Neural progenitor cell (in vitro differentiated cells): ENCODE results near the gene MBOAT7. TPM values are rescaled to one million over a fixed set of nuclear protein-coding genes. Genes with fewer than 3 reads are reported as not detected.

Experiments
- DNase-seq: peaks from one replicate; pipeline ENCODE4 v3.0.0-alpha.2; 2016; ENCODE audit warnings: low spot score
- H2AFZ ChIP-seq: fragments of 200-600 bp; sonication (generic); replicated peaks from 2 replicates; pipeline ENCODE4 v1.6.1; 2016; ENCODE audit warnings: antibody characterized with exemption
- H3F3A ChIP-seq: fragments of 200-600 bp; sonication (generic); 2 replicates; pipeline ENCODE4 v1.6.1; 2016; ENCODE audit warnings: antibody characterized with exemption, low read depth
- H3K27ac ChIP-seq: fragments of 200-600 bp; sonication (generic); 2 replicates; pipeline ENCODE4 v1.5.1; 2016; ENCODE audit warnings: mild to moderate bottlenecking
- H3K27me3 ChIP-seq: fragments of 200-600 bp; sonication (generic); 2 replicates; pipeline ENCODE4 v1.6.1; 2016; ENCODE audit warnings: mild to moderate bottlenecking, moderate library complexity
- H3K36me3 ChIP-seq: fragments of 200-600 bp; sonication (generic); 2 replicates; pipeline ENCODE4 v1.5.1; 2016
- H3K4me1 ChIP-seq: fragments of 200-600 bp; sonication (generic); 2 replicates; pipeline ENCODE4 v1.6.1; 2016; ENCODE audit warnings: mixed run types
- H3K4me2 ChIP-seq: fragments of 200-600 bp; sonication (generic); 2 replicates; pipeline ENCODE4 v1.6.1; 2016
- H3K4me3 ChIP-seq: fragments of 200-600 bp; sonication (generic); 2 replicates; pipeline ENCODE4 v1.5.1; 2016
- H3K79me2 ChIP-seq: fragments of 200-600 bp; sonication (generic); 2 replicates; pipeline ENCODE4 v1.6.1; 2016; ENCODE audit warnings: low read depth
- H3K9ac ChIP-seq: fragments of 200-600 bp; sonication (generic); 2 replicates; pipeline ENCODE4 v1.6.1; 2016
- H3K9me3 ChIP-seq: fragments of 200-600 bp; sonication (generic); 2 replicates; pipeline ENCODE4 v1.5.1; 2016; ENCODE audit warnings: low read depth
- H4K20me1 ChIP-seq: fragments of 200-600 bp; sonication (generic); 2 replicates; pipeline ENCODE4 v1.6.1; 2016; ENCODE audit warnings: low read depth
- H3K27ac Mint-ChIP-seq: 3 replicates; pipeline ENCODE4 v1.8.0; 2021; ENCODE audit warnings: mixed read lengths
- H3K27me3 Mint-ChIP-seq: 2 replicates; pipeline ENCODE4 v1.8.0; 2022; ENCODE audit warnings: low read depth, mild to moderate bottlenecking, inconsistent platforms, moderate library complexity, mixed read lengths; ENCODE audit not compliant: insufficient read depth
- H3K36me3 Mint-ChIP-seq: 3 replicates; pipeline ENCODE4 v1.8.0; 2021; ENCODE audit warnings: mixed read lengths
- H3K4me1 Mint-ChIP-seq: 3 replicates; pipeline ENCODE4 v1.8.0; 2021; ENCODE audit warnings: mixed read lengths
- H3K4me3 Mint-ChIP-seq: 3 replicates; pipeline ENCODE4 v1.8.0; 2021; ENCODE audit warnings: mild to moderate bottlenecking, moderate library complexity, mixed read lengths
- H3K9me3 Mint-ChIP-seq: 3 replicates; pipeline ENCODE4 v1.8.0; 2020; ENCODE audit warnings: mixed read lengths
- EZH2 ChIP-seq: fragments of 200-600 bp; sonication (generic); IDR thresholded peaks from 2 replicates; pipeline ENCODE4 v1.6.1; 2017; ENCODE audit warnings: antibody characterized with exemption, mild to moderate bottlenecking, moderate library complexity
- EZH2phosphoT487 ChIP-seq: fragments of 200-600 bp; sonication (generic); IDR thresholded peaks from 2 replicates; pipeline ENCODE4 v1.6.1; 2017; ENCODE audit warnings: antibody characterized with exemption
- total RNA-seq: library from RNA; depleted of rRNA; stranded (reverse); fragments of >200 nt; gene quantifications from 2 replicates; pipeline ENCODE4 v1.2.3, GENCODE V29; 2015; ENCODE audit warnings: low replicate concordance
- TF ChIP-seq, protein P1 (sequence below): fragments of 200-600 bp; sonication (generic); IDR thresholded peaks from 2 replicates; pipeline ENCODE4 v1.5.1; 2017; ENCODE audit warnings: antibody characterized with exemption, mild to moderate bottlenecking

MBOAT7 gene
- total RNA-seq, 1 donor from 2014 or later = 20.0 TPM

DNA sequence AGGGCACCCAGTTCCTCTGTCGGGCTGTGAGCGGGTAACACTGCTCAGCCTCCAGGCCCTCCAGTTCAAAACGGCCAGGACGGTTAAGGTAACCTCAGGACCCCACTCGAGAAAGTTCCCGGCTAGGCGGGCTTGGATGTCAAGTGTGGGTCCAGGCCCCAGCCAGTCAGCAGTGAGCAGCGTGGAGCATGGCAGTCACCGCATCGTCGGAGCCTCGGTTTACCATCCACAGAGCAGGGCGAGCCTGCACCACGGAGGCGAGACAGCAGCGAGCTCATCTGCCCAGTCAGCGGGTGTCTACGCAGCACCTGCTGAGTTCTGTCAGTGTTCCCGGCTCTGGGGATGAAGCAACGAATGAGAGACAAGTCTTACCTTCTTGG lies 59.8 kb downstream of the MBOAT7 start:
- no peak overlapping the region for H3K4me3 ChIP-seq
- H3K27me3 ChIP-seq = no peaks in the 10 kb centered on the region
- H4K20me1 ChIP-seq = no peaks in the 10 kb centered on the region
- TF ChIP-seq EZH2 (no peak), EZH2phosphoT487 (no peak)
- TF ChIP-seq, protein P1, sequence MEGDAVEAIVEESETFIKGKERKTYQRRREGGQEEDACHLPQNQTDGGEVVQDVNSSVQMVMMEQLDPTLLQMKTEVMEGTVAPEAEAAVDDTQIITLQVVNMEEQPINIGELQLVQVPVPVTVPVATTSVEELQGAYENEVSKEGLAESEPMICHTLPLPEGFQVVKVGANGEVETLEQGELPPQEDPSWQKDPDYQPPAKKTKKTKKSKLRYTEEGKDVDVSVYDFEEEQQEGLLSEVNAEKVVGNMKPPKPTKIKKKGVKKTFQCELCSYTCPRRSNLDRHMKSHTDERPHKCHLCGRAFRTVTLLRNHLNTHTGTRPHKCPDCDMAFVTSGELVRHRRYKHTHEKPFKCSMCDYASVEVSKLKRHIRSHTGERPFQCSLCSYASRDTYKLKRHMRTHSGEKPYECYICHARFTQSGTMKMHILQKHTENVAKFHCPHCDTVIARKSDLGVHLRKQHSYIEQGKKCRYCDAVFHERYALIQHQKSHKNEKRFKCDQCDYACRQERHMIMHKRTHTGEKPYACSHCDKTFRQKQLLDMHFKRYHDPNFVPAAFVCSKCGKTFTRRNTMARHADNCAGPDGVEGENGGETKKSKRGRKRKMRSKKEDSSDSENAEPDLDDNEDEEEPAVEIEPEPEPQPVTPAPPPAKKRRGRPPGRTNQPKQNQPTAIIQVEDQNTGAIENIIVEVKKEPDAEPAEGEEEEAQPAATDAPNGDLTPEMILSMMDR = no peak
- Mint-ChIP-seq H3K4me1 (peaks cover 4% of the 10 kb centered on the region), H3K4me3 (no peak overlapping the region), H3K27me3 (peaks cover 2% of the 10 kb centered on the region), H3K36me3 (peaks cover 15% of the 10 kb centered on the region), H3K9me3 (no peaks in the 10 kb centered on the region), H3K27ac (no peak overlapping the region)
- H3K4me1 ChIP-seq = no peaks in the 10 kb centered on the region
- no peak for DNase-seq
- H3K27ac ChIP-seq = no peak overlapping the region
- no peak overlapping the region for H2AFZ ChIP-seq
- no peaks in the 10 kb centered on the region for H3K79me2 ChIP-seq
- H3F3A ChIP-seq = peaks cover 4% of the 10 kb centered on the region
- H3K9me3 ChIP-seq = no peaks in the 10 kb centered on the region
- no peak overlapping the region for H3K9ac ChIP-seq
- H3K4me2 ChIP-seq = no peak overlapping the region
- H3K36me3 ChIP-seq = no peaks in the 10 kb centered on the region

DNA sequence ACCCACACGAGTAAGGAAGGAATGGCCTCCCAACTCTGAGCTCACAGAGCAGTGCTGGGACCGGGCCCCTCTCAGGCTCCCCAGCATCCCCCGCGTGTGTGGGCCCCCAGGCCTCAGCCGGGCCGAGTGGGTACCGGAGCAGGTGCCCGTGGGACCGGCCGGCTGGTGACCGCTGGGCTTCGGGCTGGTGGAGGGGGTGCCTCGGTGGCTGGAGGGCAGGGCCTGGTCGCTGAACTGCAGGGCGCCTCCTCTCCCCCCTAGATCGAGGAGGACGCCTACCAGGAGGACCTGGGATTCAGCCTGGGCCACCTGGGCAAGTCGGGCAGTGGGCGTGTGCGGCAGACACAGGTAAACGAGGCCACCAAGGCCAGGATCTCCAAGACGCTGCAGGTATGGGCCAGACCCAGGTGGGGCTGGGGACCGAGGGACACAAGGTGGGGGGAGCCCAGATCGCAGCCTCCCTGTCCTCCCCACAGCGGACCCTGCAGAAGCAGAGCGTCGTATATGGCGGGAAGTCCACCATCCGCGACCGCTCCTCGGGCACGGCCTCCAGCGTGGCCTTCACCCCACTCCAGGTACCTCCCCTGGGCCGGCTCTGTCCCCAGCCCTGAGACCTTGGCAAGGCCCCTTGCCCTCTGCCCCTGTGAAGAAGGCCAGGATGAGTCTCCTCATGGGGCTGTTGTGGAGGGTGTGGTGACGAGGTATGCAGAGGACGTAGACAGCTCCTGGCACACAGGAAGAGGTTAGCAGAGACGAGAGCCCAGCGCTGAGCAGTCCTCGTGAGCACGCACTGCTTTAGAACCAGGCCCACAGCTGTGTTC lies 60.4 kb downstream of the MBOAT7 start:
- no peak overlapping the region for H3K9ac ChIP-seq
- no peaks in the 10 kb centered on the region for H3K27me3 ChIP-seq
- H3K36me3 Mint-ChIP-seq = peaks cover 15% of the 10 kb centered on the region
- no peak overlapping the region for H3K4me2 ChIP-seq
- DNase-seq = no peak
- no peaks in the 10 kb centered on the region for H3K4me1 Mint-ChIP-seq
- H3K36me3 ChIP-seq = no peaks in the 10 kb centered on the region
- H2AFZ ChIP-seq = no peak overlapping the region
- peaks cover 2% of the 10 kb centered on the region for H3K27me3 Mint-ChIP-seq
- H3K79me2 ChIP-seq = no peaks in the 10 kb centered on the region
- no peak overlapping the region for H3K27ac ChIP-seq
- H3K4me3 Mint-ChIP-seq = no peak overlapping the region
- no peaks in the 10 kb centered on the region for H3F3A ChIP-seq
- H3K9me3 ChIP-seq = no peaks in the 10 kb centered on the region
- H3K27ac Mint-ChIP-seq = no peak overlapping the region
- TF ChIP-seq, protein P1 = no peak
- TF ChIP-seq EZH2 = no peak
- no peak for TF ChIP-seq EZH2phosphoT487
- H4K20me1 ChIP-seq = no peaks in the 10 kb centered on the region
- H3K4me1 ChIP-seq = no peaks in the 10 kb centered on the region
- H3K9me3 Mint-ChIP-seq = no peaks in the 10 kb centered on the region
- no peak overlapping the region for H3K4me3 ChIP-seq

DNA sequence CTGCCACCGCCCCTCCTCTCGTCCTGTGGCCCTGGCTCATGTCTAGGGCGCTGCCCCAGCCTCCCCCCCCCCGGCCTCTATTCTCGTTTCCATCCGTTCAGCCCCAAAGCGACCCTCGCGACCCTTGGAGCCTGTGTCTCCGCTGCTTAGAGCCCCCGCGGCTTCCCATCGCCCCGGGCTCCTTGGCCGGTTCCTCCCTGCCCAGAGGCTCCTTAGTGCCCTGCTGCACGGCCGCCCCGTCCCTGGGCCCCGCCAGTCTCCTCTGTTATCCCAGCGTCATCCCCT lies 61.0 kb downstream of the MBOAT7 start:
- no peaks in the 10 kb centered on the region for H3F3A ChIP-seq
- Mint-ChIP-seq H3K9me3 (no peaks in the 10 kb centered on the region), H3K27ac (no peak overlapping the region), H3K4me1 (no peaks in the 10 kb centered on the region), H3K27me3 (peaks cover 2% of the 10 kb centered on the region), H3K36me3 (peaks cover 16% of the 10 kb centered on the region), H3K4me3 (no peak overlapping the region)
- no peaks in the 10 kb centered on the region for H3K36me3 ChIP-seq
- no peak overlapping the region for H3K9ac ChIP-seq
- no peak overlapping the region for H3K27ac ChIP-seq
- H4K20me1 ChIP-seq = no peaks in the 10 kb centered on the region
- DNase-seq = no peak
- no peak overlapping the region for H2AFZ ChIP-seq
- no peaks in the 10 kb centered on the region for H3K9me3 ChIP-seq
- TF ChIP-seq EZH2 (no peak), EZH2phosphoT487 (no peak)
- TF ChIP-seq, protein P1 = no peak
- H3K4me1 ChIP-seq = no peaks in the 10 kb centered on the region
- no peak overlapping the region for H3K4me2 ChIP-seq
- no peaks in the 10 kb centered on the region for H3K27me3 ChIP-seq
- no peaks in the 10 kb centered on the region for H3K79me2 ChIP-seq
- H3K4me3 ChIP-seq = no peak overlapping the region
